Umbilical cord (tissue), 2 donors: ENCODE measurements around the gene OVCA2. TPM values are rescaled to one million over a fixed set of nuclear protein-coding genes. Genes with fewer than 3 reads are reported as not detected.

Experiments
- DNase-seq: peaks from one replicate; pipeline ENCODE4 v3.0.0-alpha.2; 2015; ENCODE audit warnings: low spot score
- total RNA-seq: library from RNA; depleted of rRNA; stranded (reverse); fragments of >200 nt; gene quantifications from one replicate; pipeline ENCODE4 v1.2.3, GENCODE V29; 2014; ENCODE audit warnings: low replicate concordance; ENCODE audit not compliant: insufficient read depth

The OVCA2 gene
- total RNA-seq, 1 donor from 2014 or later = 22.6 TPM

DNA sequence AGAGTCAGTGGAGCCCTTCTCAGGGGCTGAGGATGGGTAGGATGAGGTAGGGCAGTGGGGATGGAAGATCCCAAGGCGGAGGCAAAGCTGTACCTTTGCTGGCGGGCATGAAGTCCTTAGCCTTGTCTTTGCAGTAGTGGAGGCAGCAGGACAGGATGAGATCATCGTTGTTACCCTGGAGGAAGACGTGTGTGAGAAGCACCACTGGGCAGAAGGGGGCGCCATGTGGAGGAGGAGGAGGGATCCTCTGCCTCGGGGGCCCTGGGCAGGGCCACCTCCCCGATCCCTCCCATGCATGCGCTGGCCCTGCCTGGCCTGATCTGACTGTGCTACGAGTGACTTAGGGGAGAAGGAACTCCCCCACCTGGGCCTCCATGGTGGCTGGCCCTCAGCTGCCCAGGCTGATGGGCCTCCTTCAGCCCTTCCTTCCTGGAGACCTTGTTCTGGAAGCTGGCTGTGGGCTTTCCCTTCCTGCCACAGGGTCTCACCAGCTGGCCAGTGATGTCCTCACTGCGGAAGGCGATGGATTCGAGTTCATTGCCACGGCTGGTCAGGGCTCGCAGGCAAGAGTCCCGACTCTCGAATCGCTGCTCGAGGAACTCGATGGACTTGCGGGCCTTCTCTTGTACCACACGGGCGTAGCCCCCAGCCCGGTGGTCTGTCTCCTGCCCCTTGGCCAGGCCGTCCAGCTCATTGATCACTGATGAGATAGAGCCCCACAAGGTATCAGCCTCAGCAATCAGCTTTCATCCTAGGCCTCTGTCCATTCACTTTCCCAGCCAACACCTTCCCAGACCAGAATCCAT is 23.4 kb downstream of the OVCA2 start:
- no peak for DNase-seq

DNA sequence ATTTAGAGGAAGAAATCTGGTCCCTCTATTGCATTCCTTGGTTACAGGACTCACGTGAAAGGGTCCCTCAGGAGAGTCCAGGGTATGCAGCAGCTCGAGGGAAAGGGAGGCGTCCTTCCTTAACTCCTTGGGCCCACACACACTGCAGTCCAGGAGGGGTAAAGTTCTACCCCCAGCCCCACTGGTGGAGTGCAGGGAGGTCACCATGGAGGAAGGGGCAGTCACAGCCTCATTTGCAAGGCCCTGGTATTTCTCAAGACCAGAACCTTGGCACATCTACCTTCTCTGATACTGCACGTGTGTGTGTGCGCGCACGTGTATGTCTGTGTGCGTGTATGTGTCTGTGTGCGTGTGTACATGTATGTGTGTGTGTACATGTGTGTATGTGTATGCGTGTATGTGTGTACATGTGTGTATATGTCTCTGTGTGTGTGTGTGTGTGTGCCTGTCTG is 24.2 kb downstream of the OVCA2 start:
- no peak for DNase-seq

DNA sequence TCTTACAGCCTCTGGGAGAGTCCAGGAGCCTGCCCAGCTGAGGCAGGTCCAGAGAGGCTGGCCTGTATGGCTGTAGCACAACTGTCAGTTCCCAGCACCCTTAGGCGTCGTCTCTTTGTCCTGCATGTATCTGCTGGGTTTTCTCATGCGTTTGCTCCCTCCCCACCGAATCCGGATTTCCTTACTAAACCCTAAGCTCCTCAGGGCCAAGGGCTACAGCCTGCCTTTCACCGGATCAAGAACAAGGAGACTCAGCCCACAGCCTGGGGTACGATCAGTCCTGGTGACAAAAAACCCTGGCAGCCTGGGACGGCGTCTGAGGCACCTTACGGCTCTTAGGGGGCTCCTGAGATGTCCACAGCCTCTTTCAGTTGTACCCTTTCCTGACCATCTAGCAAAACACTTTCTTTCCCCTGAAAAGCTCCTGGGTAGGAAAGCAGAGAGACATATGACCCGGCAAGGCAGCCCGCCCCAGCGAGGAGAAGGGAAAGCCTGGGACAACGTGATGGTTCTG is 25.3 kb downstream of the OVCA2 start:
- DNase-seq = no peak

DNA sequence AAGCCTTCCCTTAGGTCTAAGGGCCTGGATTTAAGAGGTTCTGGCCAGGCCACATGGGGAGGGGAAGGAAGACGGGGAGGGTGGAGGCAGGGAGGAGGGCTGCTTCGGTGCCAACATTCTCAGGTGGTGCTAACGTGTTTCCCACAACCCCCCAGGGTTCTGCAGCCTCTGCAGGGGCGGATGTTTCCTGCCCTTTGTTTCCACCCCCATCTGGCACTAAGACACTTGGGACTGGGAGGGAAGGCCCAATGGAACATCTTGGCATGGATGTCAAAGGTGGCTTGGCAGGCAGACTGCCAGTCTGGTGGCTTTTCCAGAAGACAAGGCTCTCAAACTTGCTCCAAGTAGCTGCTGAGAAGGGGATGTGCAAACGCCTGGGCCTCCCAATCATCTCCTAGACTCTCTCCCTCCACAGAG is 25.8 kb downstream of the OVCA2 start:
- DNase-seq = no peak

DNA sequence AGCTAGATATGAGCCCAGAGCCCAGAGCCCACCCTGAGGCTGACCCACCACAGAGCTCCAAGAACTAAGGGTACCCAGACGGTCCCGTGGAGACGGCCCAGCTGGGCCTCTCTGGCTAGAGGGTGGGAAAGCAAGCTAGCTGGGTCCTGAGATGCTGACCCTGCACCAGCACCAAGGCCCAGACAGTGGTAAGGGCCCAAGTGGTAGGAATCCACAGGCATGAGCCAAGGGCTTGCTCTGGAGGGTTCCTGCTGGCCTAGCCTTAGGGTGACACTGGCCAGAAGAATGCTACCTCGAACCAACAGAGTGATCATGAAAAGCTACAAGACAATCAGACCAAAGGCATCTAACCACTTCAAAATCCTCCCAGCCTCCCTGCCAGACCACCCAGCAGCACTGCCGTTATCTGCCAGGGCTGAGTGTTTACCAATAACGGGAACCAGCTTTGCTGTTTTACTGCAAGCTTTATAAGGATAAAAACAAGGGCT is 26.3 kb downstream of the OVCA2 start:
- no peak for DNase-seq

DNA sequence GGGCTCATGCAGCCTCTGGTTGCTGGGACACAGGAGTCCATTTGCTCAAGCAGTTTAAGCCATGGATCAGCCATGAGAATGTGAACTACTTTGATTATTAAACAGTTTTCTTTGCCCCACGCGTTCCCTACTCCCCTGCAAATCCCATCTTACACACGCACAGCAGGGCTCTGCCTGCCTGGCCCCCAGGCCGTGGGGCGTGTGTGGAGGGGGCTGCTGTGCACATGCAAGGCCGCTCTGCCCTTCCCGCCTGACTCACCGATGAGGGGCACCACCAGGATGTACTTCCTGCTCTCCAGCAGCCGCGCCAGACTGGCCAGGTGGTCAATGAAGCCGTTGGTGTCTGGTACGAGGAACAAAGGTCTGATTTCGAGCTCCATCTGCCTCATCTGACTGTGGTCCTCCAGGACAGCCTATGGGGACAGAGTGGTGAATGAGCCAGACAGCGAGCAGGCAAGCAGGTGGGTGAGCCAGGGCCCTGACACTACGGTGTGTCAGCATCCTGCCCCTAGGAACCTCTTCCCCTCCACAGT is 26.8 kb downstream of the OVCA2 start:
- DNase-seq = peak; percentile 93

DNA sequence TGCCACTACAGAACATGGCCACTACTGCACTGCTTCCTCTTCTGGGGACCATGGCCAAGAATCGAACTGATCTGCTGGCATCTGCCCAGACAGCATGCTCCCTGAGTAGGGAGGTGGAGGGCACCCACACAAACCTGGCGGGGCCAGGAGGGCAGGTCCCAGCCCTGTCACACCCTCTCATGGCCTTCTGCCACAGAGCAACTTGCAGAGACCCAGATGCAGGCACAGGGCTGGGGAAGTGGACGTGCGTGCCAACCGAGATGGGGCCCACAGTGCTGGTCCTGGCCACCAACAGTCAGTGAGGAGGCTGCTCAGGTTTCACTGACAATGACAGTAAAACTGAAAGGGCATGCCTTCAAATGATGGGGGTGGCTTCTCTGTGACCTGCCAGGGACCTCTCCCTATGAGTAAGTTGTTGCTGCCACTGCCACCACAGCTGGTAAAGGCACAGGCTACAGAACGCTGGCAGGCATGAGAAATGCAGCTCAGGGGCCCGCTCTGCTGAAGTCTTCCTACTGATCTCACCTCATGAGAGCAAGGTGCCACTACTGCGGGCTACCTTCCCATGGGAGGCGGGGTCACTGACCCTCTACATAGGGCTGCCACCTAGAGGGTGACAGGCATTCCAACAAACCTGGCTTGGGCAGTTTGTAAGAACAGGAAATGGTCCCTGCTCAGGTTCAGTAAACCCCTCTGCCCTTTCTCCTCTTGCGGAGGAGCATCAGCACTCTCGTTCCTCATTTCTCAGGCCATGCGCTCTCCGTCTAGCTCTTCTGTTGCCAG is 28.6 kb downstream of the OVCA2 start:
- DNase-seq = no peak

DNA sequence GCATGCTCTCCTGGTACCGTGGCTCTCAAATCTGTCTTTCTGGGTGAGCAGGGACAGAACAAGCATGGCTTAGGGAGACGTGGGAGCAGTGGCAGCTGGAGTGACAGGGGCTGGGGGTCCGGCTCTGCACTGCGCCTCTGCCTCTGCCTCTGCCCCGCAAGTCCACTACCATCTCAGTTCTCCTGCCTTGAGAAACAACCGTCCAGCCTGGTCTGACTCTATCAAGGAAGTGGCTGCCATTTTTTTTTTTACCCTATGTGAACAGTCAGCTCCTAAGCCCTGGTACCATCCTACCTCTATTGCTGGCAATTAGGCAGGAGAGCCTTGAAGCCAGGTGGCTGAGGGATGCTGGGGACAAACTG is 29.2 kb downstream of the OVCA2 start:
- DNase-seq = no peak

DNA sequence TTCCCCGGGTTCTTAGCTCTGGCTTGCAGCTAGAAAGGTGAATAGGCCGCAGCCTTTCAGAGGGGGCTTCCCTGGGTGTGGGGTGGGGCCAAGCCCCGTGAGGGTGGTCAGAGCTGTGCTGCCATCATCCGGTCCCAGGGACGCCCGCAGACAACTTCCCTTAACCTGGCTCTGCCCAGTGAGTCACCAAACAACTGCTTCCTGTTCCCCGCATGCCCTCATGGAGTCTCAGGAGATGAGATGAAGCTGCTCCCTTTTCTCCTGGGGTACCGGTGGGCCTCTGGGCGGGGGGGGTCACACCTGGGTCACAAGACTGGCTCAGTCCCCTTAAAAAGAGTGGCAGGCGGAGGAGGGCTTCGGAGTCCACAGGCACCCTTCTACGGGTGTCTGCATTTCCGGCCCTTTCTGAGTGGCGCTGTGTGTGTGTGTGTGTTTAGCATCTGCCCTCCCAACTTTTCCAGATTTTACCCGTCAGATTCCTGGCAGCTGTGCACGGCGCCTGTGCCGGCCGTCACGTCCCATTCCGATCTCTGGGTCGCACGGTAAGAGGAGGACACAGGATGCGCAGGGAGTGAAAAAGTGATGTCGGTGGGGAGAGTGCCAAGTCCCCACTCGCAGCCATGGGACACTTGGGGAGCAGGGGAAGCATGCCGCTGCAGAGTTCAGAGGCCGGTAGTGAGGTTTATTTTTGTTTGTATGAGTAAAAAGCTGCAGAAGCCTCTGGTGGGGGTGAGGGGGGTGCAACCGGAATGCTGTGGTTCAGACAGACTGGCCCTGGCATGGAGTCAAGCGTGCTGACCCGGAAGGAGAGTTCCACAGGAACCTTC is 29.8 kb downstream of the OVCA2 start:
- DNase-seq = no peak

DNA sequence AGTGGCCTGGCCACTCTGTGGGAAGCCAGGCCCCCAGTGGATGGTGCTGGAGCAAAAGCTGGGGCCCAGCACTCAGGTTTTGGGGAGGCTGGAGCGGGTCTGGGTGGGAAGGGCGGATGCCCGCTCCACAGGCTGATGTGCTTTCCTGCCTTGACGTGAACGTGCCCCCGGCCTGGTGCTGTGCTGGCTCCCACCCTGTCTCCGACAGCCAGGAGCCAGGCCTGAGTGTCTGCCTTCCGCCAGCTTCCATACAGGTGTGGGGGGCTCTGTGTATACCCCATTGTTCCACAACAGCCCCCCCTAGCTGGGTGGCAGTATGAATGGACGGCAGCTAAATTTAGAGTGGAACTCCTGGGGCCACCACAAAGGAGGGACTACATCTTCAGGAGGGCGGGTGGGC is 33.1 kb downstream of the OVCA2 start:
- DNase-seq = no peak

DNA sequence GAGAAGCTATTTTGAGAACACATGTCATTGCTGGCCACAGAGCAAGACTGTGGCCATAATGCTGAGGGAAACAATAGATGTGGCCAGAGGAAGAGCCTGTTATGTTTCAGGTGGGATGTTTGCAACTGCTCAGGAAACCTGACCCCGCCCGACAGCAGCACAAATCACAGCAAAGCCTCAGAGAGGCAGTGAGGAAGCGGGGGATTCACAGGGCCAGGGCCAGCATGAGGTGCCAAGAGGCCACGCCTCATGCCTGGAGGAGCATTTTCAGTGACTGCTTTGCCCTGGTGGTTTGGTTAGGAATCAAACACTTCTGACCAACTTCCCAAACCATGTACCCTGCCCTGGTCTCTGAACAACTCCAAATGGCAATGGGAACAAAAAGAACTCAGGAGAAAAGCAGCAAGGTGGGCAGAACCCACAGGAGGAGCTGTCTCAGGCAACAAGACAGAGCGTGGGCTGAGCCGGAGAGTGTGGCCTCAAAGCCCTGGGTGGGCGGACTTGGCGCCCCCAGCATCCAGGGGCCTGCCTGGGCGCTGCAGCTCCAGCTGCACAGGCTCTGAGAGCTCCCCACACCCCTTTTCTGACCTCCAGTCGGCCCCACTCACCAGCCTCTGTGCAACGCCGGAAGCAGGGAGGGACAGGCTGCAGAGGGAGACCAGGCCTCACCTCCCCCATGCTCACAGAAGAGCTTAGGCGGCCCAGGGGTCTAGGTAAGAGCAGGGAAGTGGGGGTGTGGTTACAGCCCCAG is 33.7 kb downstream of the OVCA2 start:
- DNase-seq = peak; percentile 93

DNA sequence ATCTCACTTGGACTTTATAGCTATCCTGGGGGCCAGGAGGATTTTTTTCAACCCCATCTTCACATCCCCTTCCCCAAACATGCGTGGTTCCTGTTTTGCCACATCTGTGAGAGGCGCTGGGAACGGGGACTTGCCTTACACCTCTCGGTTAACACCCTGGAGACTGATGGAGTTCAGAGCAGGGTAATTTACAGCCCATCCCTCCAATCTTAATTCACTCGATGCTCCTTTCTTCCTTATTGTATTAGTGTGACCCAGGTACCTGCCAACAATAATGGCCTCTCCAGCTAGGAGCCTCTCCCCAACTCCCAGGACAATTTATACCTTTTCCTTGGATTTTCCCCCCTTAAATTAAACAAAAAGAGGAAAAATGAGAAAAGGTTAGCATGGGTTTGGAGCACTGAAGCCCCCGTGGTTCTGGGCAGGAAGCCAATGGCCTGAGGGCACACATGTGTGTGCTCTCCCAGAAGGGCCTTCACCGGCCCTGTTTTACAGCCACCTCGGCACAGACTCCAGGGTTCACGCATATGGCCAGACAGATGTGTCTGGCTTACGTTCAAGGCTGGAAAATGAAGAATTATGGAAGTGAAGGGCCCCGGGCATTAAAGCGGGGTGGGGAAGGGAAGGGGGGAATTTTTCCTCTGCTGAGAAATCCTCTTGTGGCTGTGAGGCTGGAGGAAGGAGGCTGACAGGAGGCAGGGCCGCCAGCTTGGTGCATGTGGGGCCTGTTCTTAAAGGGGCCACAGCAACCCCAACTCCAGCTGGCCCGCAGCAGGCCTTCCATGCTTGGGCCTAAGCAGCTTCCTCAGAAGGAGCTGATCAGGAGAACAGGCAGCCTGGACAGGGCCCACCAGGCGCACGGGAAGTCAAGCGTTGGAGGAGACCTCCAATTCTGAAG is 34.5 kb downstream of the OVCA2 start:
- peak; percentile 81 for DNase-seq

DNA sequence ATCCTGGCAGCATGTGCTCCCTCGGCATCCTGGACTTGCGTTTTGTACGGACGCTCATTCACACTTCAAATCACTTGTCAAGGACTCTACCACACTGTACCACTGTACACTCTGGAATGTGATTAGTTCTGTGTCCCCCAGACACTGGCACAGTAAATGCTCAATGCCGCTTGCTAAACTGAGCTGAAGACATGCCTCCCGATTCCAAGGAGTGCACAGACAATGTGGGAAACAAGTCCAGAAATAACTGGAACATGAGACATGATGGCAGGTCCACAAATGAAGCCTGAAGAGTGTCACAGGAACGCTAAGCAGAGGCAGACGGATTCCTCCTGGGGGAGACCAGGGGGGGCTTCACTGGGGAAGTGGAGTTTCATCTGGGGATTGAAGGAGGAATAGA is 35.2 kb downstream of the OVCA2 start:
- DNase-seq = no peak

DNA sequence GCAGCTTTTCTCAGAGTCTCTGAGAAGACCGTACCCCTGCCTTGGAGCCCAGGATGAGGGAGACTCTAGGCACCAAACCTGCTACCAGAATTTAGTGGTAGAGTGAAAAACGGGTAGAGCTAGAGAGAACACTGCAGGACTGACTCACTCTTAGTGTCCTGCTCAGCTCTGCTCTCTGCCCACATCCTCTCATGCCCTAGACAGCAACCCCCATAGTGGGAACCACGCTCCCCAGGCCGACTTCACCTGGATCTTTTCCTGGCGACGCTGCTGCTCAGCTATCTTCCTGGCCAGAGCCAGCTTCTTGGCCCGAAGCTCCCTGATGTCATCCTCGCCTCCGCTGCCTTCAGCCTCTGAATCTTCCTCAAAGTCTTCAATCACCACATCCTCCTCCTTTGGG is 39.7 kb downstream of the OVCA2 start:
- no peak for DNase-seq

DNA sequence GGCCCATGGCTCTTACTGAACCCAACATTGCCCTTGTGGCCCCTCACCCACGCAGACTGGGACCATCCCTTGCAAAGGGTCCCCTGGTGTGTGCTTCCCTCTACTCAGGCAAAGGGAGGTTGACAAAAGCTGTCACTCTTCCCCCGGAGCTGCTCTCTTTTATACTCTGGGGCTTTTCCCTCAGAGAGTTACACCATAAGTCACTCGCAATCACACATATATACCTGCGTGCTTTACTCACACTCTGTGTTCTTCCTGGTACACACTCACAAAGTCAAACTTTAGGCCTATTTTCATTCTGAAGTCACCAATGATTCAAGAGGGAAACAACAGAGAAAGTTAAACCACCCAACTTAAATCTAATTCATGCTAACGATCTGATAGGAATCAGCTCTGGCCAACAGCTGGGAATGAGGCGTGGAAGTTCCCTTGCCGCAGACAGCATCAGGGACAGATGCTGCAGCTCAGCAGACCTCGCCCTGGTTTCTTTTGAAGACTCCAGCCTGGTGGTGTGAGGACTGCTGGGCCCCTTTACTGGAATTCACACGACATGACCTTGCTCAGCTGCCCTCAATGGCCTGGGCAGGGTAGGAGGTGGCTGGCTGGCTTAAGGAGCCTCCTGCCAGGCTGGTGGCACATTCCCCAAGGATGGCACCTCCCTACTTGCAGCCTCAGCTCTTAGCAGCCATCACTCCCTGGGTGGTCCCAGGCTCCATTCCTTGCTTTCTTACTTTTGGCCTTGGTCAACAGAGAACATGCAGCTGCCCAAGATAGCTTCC is 40.4 kb downstream of the OVCA2 start:
- DNase-seq = peak; percentile 70

DNA sequence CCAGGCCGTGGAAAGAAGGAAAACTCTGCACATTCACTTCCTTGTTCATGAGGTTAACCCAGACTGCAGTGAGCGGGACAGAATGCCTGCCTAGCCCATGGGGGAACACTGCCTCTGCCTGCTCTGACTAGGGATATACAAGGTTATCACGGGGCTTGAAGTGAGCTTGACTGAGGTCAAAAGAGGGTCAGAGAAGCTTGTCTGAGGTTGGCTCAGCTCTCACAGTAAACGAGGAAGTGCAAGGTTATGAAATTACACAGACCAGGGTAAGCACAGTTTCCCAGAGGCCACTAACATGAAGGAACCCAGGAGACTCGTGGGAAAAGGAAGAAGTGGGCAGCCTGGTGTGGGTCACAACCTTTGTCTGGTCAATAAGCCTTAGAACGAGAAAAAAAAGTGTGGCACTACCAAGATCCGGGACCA is 41.8 kb downstream of the OVCA2 start:
- DNase-seq = peak; percentile 91

DNA sequence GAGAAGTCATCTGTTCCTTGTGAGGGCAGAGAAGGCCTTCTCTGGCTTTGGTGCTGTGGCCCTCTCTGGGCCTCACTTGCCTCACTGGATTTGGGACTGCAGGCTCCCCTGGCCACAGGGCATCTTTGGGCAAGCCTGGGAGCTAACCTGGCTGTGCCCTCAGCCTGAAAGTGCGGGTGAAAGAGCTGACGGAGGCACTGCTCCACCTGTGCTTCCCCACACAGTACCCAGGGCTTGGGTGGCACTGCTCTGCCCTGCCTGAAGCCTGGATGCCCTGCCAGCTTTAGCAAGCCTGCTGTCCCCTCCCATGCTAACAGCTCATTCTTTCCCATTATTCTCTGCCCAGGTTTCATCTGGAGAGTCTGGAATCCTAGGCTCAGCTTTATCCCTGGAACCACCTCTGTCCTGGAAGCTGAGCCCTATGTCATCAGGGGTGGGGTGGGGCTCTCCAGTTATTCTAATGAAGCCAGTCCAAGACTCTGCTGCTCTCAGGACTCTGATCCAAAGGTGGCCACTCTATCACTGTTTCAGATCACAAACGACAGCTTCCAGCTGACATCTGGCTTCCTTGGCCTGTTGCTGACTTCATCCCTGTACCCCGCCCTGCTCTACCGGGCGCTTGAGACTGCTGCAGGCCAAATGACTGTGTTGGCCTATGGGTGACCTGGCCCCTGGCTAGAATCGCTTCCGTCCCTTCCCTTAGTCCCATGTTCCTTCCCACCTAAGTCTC is 42.4 kb downstream of the OVCA2 start:
- DNase-seq = peak; percentile 58
